Esophagus squamous epithelium (tissue), 4 donors: ENCODE data around the gene FAM177A1.

Experiments
- CTCF ChIP-seq, 6 experiments: fragments of 450-650 bp in 4 of 6; fragments of 200-600 bp in 2 of 6; sonication (generic) in 2 of 6; IDR thresholded peaks; one replicate each; pipeline ENCODE4 v1.5.1; 2016 to 2019; ENCODE audit warnings: antibody characterized with exemption in 6 of 6, mild to moderate bottlenecking in 4 of 6, moderate library complexity in 4 of 6
- POLR2A ChIP-seq, 4 donors: fragments of 450-650 bp; IDR thresholded peaks; one replicate each; pipeline ENCODE4 v1.6.1; 2017; ENCODE audit warnings: antibody characterized with exemption in 4 of 4, mild to moderate bottlenecking in 4 of 4, moderate library complexity in 3 of 4

GRCh38 chr14:35051796-35052195 is 5.7 kb downstream of the FAM177A1 start:
- TF ChIP-seq CTCF (IDR thresholded peaks at IDR 0.05) (no peak), POLR2A (IDR thresholded peaks at IDR 0.05) (no peak)
